Measurements from ENCODE around the gene CTSZ.

The CTSZ gene

DNA sequence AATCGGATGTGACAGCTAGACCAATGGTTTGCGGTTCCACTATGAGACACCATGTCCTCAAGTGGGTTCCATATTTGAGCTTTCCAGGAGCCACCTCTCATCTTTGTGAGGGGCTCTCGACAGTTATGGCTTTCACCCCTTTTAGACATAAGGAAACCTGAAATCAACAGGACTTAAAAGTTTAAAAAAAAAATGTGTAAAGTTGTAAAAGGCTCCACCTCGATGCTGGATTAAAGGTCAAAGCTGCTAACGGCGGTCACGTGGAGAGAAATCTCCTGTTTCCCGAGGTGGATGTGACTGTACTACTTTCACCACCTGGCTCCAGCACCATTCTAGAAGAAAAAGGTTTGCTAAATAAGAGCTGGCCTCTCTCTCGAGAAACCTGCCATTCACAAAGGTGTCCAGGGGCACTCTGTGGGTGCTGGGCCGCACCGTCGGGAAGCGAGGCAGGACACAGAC, 24.5 kb upstream of the CTSZ start:
- DNase-seq (ENCODE audit: insufficient read length): no peak
- TF ChIP-seq POLR2AphosphoS5 (IDR thresholded peaks at IDR 0.05; ENCODE audit: low read depth, low read length) (no peak), TAF1 (IDR thresholded peaks at IDR 0.05; ENCODE audit: borderline replicate concordance, low read depth, low read length) (no peak), POLR2A (IDR thresholded peaks at IDR 0.05; ENCODE audit: low read depth, low read length) (no peak)
- FAIRE-seq: no peak

GRCh38 chr20:59030911-59031563, 24.0 kb upstream of the CTSZ start:
- TF ChIP-seq POLR2AphosphoS5 (IDR thresholded peaks at IDR 0.05; ENCODE audit: low read depth, low read length) (no peak), TAF1 (IDR thresholded peaks at IDR 0.05; ENCODE audit: borderline replicate concordance, low read depth, low read length) (no peak), POLR2A (IDR thresholded peaks at IDR 0.05; ENCODE audit: low read depth, low read length) (no peak)
- no peak for DNase-seq (ENCODE audit: insufficient read length)
- no peak for FAIRE-seq

DNA sequence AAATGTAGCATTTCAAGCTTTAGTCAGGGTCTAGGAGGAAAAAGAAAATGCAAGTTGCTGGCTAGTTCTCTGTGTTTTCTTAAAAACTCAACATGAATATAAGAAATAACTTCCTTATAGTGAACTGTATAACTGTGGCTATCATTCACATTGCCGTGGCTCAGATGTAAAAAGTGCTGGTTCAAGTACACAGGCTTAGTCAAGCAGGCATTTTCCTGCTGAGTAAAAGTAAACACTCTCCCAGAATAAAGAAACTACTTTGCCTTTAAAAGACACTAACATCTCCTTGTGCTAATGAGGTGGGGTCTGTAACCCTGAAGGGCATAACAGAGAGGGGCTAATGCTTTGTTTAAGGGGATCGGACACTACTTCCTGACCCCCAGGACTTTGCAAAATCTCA, 21.8 kb upstream of the CTSZ start:
- FAIRE-seq: no peak
- no peak for DNase-seq (ENCODE audit: insufficient read length)
- TF ChIP-seq POLR2AphosphoS5 (IDR thresholded peaks at IDR 0.05; ENCODE audit: low read depth, low read length) (no peak), TAF1 (IDR thresholded peaks at IDR 0.05; ENCODE audit: borderline replicate concordance, low read depth, low read length) (no peak), POLR2A (IDR thresholded peaks at IDR 0.05; ENCODE audit: low read depth, low read length) (no peak)

DNA sequence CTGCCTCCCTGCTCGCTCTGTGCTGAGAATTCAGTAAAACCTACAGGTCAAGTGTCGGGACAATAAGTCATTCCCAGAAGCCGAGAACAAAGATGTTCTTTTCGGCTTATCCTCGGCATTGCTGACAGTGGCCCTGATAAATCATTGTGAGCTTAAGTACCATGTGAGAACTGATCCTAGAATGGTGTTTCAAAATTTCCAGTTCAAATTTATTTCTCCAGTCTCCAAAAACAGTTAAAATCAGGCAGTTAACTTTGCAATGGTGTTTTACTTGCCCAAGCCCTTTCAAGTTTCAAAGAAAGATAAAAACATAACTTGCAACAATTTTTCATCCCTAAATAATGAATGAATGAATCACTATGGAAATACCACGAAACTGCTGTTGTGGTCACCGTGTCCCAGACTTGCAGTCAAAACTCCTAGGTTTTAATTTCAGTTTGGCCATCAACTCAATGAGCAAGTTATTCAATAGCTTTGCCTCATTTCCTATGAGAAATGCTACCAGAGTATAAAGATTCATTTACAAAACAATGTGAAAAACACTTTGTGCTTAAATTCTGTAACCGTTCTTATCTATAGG, 20.8 kb upstream of the CTSZ start:
- no peak for TF ChIP-seq POLR2A (IDR thresholded peaks at IDR 0.05; ENCODE audit: low read depth, low read length)
- TF ChIP-seq POLR2AphosphoS5 (IDR thresholded peaks at IDR 0.05; ENCODE audit: low read depth, low read length): no peak
- no peak for TF ChIP-seq TAF1 (IDR thresholded peaks at IDR 0.05; ENCODE audit: borderline replicate concordance, low read depth, low read length)
- DNase-seq (ENCODE audit: insufficient read length) (no peak), FAIRE-seq (no peak)

DNA sequence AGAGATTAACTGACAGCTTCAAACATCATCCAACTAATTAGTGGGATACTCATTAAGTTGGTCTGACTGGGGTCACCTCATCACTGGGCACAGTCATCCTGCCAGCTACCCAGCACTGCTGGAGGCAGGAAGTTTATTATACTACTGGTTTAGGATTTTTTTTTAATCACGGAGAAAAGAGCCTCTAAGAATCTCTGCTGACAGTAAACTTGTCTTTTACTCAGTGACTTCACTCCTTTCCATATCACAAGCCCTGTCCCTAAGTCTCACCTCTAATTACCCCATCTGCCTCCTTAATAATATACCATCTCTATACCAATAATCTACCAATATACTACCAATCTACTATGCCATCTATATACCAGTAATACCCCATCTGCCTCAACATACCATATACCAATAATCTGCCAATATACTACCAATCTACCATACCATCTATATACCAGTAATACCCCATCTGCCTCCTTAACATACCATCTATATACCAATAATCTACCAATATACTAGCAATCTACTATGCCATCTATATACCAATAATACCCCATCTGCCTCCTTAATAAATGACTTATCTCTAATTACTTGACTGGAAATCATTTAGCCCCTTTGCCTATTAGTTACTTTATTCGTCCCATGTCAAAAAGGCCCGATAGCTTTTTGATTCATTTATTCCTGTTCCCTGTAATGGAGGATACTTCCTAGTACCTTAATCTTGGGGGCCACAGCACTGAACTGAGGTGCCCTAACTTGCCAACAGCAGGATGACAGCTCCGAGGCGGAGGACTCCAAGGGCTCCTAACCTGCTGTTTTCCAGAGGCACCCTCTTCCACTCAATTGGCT, 20.1 kb upstream of the CTSZ start:
- TF ChIP-seq TAF1 (IDR thresholded peaks at IDR 0.05; ENCODE audit: borderline replicate concordance, low read depth, low read length) (no peak), POLR2A (IDR thresholded peaks at IDR 0.05; ENCODE audit: low read depth, low read length) (no peak), POLR2AphosphoS5 (IDR thresholded peaks at IDR 0.05; ENCODE audit: low read depth, low read length) (no peak)
- FAIRE-seq (no peak), DNase-seq (ENCODE audit: insufficient read length) (no peak)

DNA sequence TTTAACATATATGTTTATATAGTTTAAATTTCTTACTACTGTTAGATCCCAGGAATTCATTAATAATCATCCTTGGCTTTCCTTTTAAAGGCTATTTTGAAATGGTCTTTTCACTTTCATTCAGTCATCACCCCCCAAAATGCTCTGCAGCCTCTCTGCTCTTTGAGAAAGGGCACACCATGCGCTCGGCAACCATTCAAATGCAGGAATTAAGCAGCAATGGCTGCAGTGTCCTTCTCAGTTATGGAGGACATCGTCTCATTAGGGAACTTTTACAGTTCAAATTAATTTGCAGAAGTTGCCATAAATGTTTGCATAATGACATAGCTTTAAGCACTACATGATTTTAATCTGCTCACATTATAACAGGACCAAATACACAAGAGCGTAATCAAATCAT, 18.5 kb upstream of the CTSZ start:
- no peak for DNase-seq (ENCODE audit: insufficient read length)
- no peak for FAIRE-seq
- TF ChIP-seq TAF1 (IDR thresholded peaks at IDR 0.05; ENCODE audit: borderline replicate concordance, low read depth, low read length) (no peak), POLR2A (IDR thresholded peaks at IDR 0.05; ENCODE audit: low read depth, low read length) (no peak), POLR2AphosphoS5 (IDR thresholded peaks at IDR 0.05; ENCODE audit: low read depth, low read length) (no peak)

DNA sequence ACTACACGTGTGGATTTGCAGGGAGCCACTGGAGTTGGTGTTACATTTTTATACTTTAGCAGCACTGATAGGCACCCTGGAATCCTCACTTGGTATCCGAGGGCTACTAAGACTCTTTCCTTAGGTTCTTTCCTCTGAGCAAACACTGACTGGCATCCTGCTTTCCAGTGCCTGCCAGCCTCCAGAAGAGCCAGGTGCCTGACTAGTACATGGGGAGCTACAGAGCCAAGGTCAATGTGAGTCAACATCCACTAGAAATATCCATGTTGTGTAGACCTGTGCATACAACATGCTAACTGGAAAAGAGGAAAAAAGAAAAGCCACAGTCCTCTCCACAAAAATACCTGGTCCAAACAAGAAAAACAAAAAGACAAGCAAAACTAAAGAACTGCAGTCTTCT, 18.0 kb upstream of the CTSZ start:
- DNase-seq (ENCODE audit: insufficient read length): no peak
- TF ChIP-seq POLR2AphosphoS5 (IDR thresholded peaks at IDR 0.05; ENCODE audit: low read depth, low read length) (no peak), TAF1 (IDR thresholded peaks at IDR 0.05; ENCODE audit: borderline replicate concordance, low read depth, low read length) (no peak), POLR2A (IDR thresholded peaks at IDR 0.05; ENCODE audit: low read depth, low read length) (no peak)
- no peak for FAIRE-seq

DNA sequence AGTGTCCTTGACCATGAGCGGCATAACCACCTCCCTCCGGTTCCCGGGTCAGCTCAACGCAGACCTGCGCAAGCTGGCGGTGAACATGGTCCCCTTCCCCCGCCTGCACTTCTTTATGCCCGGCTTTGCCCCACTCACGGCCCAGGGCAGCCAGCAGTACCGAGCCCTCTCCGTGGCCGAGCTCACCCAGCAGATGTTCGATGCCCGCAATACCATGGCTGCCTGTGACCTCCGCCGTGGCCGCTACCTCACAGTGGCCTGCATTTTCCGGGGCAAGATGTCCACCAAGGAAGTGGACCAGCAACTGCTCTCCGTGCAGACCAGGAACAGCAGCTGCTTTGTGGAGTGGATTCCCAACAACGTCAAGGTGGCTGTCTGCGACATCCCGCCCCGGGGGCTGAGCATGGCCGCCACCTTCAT, 17.1 kb upstream of the CTSZ start:
- FAIRE-seq: no peak
- no peak for DNase-seq (ENCODE audit: insufficient read length)
- peak; percentile 34; the same call in 1 of the 2 replicates for TF ChIP-seq POLR2A (IDR thresholded peaks at IDR 0.05; ENCODE audit: low read depth, low read length)
- no peak for TF ChIP-seq TAF1 (IDR thresholded peaks at IDR 0.05; ENCODE audit: borderline replicate concordance, low read depth, low read length)

GRCh38 chr20:59023616-59024015, 16.6 kb upstream of the CTSZ start:
- no peak; the same call in 1 of the 2 replicates for TF ChIP-seq POLR2A (IDR thresholded peaks at IDR 0.05; ENCODE audit: low read depth, low read length)
- no peak for TF ChIP-seq TAF1 (IDR thresholded peaks at IDR 0.05; ENCODE audit: borderline replicate concordance, low read depth, low read length)
- TF ChIP-seq POLR2AphosphoS5 (IDR thresholded peaks at IDR 0.05; ENCODE audit: low read depth, low read length): no peak
- FAIRE-seq: no peak
- DNase-seq (ENCODE audit: insufficient read length): no peak

DNA sequence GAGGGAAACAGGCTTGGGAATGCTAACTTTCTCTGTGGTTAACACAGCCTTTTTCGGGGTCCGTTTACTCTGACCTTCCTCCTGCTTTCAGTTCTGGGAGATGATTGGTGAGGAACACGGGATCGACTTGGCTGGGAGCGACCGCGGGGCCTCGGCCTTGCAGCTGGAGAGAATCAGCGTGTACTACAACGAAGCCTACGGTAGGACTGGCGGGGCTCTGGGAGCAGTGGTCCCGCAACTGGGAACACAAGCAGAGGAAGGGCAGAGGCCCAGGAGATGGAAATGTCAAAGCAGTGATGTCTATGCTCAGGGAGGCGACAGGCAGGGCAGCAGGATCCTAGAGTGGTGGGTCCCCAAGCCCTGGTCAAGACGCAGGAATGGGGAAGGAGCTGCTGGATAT, 15.7 kb upstream of the CTSZ start:
- TF ChIP-seq POLR2A (IDR thresholded peaks at IDR 0.05; ENCODE audit: low read depth, low read length): 0 out of 2 replicates have a peak, but pooled peaks have one; percentile 32
- no peak for TF ChIP-seq TAF1 (IDR thresholded peaks at IDR 0.05; ENCODE audit: borderline replicate concordance, low read depth, low read length)
- FAIRE-seq (no peak), DNase-seq (ENCODE audit: insufficient read length) (no peak)

DNA sequence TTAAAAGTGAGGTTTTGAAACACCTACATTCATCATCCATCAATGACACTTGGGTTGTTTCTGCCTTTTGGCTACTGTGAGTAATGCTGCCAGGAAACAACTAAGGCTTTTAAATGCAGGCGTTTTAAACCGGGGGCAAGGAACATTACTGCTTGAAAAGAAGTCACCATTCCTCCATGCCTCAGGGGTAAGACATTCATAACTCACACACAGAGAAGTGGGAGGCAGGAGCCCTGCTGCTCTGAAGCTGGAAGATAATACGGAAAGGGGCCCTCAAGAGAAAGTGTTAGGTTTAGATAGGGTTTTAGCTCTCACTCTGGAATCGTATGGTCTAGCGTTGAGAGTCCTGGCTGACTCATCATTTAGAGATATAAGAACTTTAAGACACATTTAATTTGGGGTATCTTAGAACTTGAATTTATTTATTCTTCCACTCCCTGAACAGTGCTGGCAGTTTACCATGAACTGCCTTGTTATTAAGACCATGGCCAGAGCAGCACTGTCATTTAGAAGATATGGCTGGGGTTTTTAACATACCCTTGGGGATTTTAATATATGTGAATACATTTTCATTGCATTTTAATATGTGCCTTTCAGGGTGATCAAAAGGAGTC, 14.0 kb upstream of the CTSZ start:
- DNase-seq (ENCODE audit: insufficient read length): no peak
- no peak for TF ChIP-seq TAF1 (IDR thresholded peaks at IDR 0.05; ENCODE audit: borderline replicate concordance, low read depth, low read length)
- TF ChIP-seq POLR2AphosphoS5 (IDR thresholded peaks at IDR 0.05; ENCODE audit: low read depth, low read length): no peak
- no peak for TF ChIP-seq POLR2A (IDR thresholded peaks at IDR 0.05; ENCODE audit: low read depth, low read length)
- FAIRE-seq: no peak

All from GM12892 (cell line).